ENCODE data around the gene EVA1C.
"Not testable (repeated sequence)": the region's sequence is repeated elsewhere in the genome, so short reads cannot be mapped to it uniquely, and the experiment has no call there.

Gene EVA1C, protein sequence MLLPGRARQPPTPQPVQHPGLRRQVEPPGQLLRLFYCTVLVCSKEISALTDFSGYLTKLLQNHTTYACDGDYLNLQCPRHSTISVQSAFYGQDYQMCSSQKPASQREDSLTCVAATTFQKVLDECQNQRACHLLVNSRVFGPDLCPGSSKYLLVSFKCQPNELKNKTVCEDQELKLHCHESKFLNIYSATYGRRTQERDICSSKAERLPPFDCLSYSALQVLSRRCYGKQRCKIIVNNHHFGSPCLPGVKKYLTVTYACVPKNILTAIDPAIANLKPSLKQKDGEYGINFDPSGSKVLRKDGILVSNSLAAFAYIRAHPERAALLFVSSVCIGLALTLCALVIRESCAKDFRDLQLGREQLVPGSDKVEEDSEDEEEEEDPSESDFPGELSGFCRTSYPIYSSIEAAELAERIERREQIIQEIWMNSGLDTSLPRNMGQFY

DNA sequence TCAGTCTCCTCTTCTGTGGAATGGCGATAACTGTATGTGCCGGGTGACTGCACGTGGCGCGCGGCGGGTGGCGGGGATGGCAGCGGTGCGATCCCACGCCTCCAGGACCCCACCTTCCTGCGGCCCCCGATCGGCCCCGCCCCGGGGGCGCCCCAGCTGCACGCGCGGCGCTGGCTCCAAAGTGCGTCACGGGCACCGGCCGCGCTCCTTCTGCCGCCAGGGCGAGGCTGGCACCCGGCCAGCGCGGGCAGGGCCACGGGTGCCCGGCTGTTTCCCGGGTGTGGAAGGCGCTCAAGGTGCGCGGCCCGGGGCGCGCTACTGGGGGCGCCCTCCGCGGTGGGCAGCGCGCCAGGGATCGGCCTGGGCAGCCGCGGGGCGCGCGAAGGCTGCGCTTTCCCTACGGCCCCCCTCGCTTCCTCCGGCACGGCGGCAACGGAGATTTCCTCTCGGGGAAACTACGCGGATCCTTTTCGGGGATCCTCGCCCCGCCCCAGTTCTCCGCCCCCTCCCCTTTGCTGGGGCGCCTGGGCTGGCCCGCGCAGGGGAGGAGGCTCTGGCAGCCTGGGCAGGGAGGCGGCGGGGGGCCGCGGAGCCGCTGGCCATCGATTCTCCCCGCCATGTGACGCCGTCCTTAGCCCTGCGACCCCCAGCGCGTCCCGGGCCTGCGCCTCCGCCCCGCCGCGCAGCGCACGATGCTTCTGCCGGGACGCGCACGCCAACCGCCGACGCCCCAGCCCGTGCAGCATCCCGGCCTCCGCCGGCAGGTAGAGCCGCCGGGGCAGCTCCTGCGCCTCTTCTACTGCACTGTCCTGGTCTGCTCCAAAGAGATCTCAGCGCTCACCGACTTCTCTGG is at the start of gene EVA1C:
EVA1C (plus strand) TSS at position 545 of the 853 bp plus-strand sequence; CDS start at position 693, 148 bp downstream.
- DNase-seq (ENCODE audit: low read depth in 2 of 2), result peak; percentile 46 to 52

DNA sequence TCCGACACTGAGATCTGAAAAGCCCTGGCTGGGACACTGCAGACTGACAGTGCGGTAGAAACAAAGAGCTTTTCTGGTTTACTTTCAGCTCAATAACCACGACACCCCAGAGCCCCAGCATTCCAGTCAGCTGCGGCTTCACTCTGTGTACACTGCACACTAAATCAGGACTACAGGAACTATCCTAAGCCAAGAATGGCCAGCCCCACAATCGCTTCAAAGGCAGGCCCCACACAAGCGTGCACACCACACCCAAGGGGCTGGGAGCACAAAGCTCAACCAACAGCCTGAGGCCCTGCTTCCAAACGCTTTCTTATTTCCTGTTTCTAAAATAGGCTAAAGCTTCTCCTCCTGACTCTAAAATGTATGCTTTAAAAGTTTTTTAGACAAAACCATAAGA is 48.1 kb upstream of the EVA1C start:
- DNase-seq (ENCODE audit: low read depth in 2 of 2), result no peak

DNA sequence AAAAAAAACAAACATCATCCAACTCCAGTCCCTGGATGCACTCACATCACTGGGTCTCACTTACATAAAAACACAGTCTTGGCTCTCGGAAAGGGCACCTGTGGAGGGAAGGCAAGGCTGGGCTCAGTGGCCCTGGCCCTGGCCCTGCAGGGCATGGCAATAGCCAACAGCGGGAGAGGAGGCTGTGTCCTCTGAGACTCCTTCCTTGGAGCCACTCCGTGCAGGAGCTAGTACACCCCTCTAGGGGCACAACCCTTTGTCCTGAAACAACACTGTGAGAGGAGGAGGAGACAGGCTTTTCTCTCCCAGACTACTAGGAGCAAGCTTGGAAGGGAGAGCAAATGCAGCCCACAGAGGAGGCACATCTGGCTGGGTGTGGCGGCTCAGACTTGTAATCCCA is 47.7 kb upstream of the EVA1C start:
- no peak for DNase-seq (ENCODE audit: low read depth in 2 of 2)

DNA sequence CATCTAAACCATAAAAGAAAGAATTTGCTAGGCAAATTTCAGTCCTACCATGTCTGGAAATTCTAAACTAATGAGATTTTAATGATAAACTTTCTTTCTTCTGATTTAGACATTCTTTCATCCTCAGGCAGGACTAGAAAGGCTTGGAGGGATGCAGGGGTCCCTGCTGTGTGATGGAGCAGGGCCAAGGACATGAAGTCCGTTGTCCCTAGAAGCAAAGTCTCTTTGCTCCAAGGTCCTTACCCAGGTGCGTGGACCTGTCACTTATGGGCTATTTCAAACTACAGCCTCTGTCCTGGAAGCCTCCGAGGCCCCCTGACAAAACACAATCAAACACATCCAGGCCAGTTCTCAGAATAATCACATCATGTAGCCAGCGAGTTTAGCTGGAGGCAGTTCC is 46.3 kb upstream of the EVA1C start:
- DNase-seq (ENCODE audit: low read depth in 2 of 2), result no peak

DNA sequence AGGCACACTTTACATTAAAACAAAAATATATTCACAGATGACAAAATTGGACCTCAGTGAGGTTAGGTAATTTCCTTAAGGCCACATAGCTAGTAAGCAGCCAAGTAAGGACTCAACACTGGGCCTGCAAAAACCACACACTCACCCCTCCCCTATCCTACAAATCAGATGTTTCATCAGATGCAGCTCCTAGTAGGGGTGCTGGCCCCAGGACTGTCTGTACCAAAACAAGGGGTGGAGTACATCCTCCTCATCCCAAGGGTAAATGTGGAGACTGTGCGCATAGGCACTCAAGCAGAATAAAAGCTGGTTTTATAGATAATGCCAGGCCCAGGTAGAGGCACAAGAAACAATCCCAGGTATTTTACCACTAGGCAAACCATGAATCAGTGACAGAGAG is 45.3 kb upstream of the EVA1C start:
- DNase-seq (ENCODE audit: low read depth in 2 of 2), result no peak

DNA sequence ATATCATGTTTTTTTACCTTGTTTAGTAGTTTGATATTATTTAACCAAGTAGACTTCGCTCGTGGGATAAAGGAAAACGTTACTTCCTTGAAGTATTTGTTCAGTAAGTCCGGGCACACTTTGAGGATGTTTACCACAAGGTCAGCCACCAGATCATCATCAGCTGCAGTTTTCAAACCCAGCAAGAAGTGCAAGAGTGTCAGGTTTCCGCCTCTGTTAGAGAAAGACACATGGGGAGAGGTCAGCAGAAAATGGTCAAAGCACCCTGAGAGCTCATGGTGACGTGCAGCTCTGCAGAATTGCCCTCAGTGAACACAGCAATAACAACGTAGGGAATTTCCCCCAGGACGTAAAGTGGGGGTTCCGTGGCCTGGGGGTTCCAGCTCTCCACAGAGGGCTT is 44.1 kb upstream of the EVA1C start:
- no peak for DNase-seq (ENCODE audit: low read depth in 2 of 2)

DNA sequence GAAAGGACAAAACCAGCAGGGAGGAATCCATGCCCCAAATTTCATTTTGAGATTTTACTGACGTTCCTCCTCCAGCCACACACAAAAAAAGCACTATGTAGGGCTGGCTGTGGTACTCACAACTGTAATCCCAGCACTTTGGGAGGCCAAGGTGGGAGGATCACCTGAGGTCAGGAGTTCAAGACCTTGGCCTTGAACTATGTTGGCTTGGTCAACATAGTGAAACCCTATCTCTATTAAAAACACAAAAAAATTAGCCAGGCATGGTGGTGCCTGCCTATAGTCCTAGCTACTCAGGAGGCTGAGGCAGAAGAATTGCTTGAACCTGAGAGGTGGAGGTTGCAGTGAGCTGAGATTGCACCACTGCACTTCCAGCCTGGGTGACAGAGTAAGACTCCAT is 43.5 kb upstream of the EVA1C start:
- not testable (repeated sequence) for DNase-seq (ENCODE audit: low read depth in 2 of 2)

DNA sequence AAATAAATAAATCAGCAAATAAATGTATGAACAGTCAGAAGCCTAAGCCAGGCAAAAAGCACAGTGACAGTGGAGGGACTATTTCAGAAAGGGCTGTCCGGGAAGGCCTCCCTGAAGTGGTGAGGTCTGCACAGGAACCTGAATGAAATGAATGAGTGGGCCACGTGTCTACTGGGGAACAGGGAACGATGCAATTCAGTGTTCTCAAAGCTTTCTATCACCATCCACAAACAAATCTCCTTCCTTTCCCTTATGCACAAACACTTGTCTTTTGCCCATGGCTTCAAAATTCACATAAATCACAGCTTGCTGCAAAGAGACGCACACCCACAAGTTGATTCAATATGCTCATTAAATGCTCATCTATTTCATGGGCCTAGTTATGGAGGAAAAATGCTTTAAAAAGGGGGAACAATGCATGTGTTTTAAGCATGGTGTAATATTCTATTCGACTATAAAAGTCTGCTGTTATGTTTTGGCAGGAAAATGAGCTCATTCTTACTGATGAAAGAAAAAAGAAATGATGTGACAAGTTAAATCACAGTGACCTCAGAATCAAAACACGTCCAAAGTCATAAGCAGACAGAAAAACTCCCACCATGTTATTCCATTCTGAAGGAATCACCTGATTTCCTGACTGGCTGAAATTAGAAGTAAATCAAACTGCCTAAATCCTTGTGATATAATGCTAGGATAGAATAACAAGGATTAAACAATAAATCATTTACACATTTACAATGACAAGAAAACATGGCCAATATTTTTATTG is 41.3 kb upstream of the EVA1C start:
- no peak for DNase-seq (ENCODE audit: low read depth in 2 of 2)

DNA sequence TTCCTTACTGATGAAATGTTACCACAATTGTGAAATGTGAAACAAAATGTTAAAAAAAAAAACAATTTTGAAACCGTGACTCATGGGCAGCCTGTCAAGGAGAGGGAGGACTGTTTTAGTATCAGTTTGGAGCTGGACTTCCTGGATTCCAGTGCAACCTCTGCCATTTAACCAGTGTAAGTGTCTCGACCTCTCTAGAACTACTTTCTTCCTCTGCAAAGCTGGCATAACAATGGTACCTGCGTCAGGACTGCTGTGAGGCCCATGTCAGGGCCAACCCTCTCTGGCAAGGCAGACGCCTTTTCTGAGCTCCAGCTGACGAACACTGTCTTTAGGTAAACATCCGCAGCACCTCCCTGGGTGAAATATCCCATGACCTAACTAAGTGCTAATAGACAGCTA is 40.6 kb upstream of the EVA1C start:
- no peak for DNase-seq (ENCODE audit: low read depth in 2 of 2)

DNA sequence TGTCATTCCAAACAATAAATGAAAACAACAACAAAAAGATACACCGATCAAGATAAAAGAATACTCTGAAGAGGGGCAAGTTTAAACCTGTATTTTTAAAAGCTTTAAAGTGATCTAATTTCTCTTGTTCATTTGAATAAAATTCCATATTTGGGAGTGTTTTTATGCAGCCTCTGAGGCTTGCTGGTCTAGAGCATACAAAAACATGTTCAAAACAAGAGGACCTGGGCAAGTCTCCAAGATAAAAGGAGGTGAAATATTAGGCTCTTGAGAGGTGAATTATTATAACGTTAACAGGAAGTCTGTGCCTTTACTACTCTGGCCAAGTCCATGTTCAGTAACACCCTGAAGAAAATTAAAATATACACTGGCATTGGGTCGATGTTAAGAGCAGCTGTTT is 39.8 kb upstream of the EVA1C start:
- no peak for DNase-seq (ENCODE audit: low read depth in 2 of 2)

DNA sequence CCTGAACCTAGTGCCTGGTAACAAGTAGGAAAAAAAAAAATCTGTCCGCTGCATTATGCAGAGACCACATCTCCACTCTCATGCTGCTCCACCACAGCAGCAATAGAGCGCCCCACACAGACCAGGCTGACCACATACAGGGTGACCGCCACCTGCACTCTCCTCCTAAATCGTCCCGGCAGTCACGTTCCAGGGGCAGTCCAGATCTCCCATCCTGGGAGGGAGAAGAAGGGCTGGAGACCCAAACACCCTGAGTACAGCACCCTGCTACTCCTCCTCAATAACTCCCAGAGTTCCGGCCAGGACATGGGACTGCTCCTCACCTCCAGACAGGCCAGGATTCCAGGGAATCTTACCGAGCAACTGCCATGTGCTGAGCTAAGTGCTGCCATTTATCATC is 35.0 kb upstream of the EVA1C start:
- DNase-seq (ENCODE audit: low read depth in 2 of 2), result no peak

DNA sequence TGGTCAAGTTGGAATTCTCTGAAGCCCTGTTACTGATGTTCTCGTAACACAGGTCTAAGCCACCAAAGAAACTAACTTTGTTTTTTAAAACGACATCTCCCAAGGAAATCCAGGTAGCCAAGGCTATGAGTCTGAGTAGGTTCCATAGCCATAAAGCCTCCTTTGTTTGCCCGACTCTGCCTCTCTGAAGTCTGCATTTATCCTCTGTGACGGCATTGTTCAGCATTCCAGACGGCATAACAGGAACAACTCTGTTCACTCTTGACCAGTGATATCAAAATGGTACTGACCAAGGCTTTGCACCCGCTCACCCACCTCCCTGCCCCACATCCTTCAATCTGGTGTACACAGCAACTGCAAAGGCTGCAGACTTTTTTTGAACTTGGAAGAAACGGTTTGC is 34.5 kb upstream of the EVA1C start:
- DNase-seq (ENCODE audit: low read depth in 2 of 2), result no peak

DNA sequence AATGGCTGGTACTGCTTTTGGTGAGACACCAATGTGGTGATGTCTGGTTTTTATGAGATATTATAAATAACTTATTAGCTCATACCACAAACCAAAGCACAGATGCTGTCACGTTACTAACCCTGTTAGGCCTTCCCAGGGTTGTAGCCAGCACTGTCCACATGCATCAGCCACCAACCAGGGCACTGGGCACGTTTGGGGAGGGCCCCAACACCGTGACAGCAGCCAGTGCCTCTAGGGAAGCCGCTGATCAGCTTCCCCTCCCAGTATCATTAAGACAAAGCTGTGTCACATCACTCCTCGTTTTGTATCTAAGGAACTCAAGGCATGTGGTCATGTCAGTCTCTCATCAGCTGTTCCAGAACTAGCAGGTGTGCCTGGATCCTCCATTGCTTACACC is 33.5 kb upstream of the EVA1C start:
- DNase-seq (ENCODE audit: low read depth in 2 of 2), result no peak

DNA sequence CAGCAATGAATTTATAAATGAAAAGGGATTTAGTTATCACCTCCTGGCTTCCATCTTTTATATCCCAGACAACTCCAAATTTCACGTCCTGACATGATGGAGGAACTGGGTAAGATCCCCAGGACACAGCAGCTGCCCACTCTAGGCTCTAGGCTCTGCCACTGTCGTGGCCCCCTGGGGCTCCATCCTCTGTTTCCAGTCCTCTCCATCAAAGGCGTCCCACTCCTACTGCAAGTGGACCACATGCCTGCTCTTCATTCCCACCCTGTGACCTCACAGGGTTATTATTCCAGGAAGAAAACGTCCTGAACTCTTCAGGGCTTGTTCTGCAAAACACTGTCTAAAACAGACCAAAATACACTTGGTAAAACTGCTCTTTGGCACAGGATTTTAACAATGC is 31.6 kb upstream of the EVA1C start:
- no peak for DNase-seq (ENCODE audit: low read depth in 2 of 2)

DNA sequence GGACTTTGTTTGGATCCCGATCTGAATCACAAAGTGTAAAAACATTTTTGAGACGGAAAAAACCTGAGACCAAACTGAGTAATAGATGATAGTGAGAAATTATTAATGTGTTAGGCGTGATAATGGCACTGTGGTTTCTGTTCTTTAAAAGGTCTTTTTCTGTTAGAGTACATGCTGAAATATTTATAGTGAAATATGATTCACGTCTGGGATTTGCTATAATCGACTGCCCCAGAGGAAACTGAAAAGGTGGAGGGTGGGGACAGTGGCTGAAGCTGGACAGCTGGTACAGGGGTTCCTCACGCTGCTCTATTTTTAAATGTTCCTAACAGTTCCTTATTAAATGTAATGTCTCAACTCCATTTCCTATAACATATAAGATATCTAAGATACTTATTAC is 30.9 kb upstream of the EVA1C start:
- no peak for DNase-seq (ENCODE audit: low read depth in 2 of 2)

DNA sequence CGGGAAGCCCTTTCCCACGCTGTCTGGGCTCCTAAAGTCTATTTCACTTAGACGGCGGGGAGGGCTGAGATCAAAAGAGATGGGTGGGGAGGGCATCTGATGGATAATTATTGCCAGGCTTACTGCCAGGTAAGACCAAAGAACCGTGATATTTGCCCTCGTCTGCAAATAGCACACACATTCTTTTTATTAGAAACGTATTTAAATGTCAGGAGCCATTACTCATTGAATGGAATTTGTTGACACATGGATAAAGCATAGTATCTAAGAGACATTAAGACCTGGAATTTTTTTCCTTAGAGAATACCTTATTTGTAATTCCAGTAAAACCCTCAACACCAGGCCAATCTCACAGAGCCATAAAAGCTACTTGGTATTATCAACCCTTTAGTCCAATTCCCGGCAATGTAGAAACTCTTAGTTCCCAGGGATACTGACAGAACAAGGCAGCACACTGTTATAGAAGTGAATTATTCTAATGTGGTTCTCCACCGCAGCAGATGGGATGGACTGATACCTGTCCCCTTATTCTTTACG is 30.3 kb upstream of the EVA1C start:
- DNase-seq (ENCODE audit: low read depth in 2 of 2), result no peak

DNA sequence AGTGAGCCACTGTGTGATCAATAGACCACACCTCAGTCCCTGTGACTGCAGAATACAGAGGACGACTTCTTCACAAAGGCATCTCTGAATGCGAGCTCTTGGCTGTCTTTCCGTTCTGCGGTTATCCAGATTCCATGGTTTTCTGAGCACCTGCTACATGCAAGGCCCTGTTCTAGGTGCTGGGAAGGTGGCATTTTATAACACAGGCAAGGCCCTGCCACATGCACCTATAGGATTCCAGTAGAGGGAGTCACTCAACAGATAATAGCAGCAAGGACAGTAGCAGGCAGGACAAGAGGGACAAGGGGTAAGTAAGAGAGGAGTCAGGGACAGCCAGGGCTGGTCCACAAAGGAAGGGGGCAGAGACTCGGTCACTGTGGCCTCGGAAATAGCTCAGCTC is 28.7 kb upstream of the EVA1C start:
- no peak for DNase-seq (ENCODE audit: low read depth in 2 of 2)

DNA sequence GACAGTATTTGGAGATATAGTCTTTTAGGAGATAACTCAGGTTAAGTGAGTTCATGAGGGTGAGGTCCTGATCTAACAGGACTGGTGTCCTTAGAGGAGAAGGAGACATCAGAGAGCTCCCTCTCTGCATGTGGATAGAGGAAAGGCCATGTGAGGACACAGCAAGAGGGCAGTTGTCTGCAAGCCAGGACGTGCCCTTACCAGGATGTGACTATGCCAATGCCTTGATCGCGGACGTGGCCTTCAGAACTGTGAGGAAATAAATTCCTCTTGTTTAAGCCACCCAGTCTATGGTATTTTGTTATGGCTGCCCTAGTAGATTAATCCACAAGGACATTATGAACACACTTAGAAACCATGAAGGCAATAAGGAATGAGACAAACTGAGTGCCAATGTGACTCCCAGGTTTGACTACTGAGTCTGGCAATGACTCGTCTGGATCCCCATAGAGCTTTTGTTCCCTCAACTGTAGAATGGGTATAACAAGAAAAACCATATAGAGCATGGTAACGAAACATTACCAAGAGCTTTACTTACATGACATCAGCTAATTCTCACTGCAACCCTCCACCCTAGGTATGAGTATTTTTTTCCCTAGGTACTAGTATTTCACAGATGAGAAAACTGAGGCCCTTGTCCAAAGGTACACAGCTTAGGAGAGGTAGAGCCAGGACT is 26.2 kb upstream of the EVA1C start:
- DNase-seq (ENCODE audit: low read depth in 2 of 2), result no peak

DNA sequence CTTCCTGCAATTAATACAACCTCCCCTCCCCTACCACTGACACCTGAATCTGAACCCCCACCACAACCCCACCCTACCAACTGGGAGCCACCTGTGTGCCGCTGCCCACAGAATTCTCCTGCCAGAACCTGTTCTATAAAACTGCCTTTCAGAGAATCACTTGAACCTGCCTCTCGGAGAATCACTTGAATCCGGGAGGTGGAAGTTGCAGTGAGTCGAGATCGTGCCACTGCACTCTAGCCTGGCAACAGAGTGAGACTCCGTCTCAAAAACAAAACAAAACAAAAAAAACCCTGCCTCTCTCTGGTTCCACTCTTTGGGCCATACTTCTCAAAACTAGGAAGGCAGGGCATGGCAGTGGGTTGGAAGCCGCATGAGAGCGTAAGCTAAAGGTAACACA is 25.4 kb upstream of the EVA1C start:
- no peak for DNase-seq (ENCODE audit: low read depth in 2 of 2)

DNA sequence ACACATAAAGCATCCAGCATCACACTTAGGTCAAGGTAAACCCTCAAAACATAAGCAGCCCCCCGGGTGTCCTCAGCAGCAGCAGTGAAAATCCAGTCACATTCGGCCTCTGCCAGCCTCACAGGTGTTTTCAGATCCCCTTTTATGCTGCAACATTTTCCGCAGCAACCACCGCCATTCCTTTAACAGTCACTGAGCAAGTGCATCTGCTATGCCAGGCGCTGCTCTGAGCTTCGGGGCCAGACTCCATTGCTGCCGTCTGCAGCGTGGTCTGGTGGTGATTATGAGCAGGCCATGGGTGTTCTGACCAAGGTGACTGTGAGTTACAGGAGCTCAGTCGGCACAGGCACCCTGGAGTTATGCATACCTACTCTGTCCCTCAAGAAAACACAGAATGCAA is 24.2 kb upstream of the EVA1C start:
- no peak for DNase-seq (ENCODE audit: low read depth in 2 of 2)

DNA sequence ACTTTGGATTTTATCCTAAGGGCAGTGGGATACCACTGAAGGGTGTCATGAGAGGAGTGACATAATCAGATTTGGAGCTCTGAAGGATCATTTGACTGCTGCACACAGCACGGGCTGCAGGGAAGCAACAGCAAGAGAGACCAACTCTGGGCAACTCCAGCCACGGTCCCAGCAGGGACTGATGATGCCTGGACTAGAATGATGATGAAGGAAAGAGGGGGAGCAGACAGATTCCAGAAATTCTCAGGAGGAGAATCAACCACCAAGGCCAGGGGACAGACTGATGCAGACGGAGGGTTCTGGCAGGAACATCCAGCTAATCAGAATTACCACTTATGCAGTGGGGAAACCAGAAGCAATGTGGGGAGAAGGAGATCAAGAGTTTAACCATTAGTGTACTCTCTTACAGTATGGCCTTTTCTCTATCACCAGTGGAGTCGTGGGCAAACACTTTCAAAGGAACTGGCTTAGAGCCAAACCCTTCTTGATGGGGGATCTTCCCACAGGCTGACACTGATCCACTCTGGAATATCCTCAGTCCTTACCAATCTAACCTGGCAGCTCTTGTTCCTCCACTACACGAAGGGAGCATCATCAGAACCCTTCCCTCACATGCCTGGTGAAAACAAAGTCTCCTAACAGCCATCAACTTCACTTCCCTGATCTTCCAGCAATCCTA is 23.0 kb upstream of the EVA1C start:
- DNase-seq (ENCODE audit: low read depth in 2 of 2), result no peak
